Left ventricle myocardium superior (tissue), 1 donor: Measurements from ENCODE around the gene DEXI. TPM values are rescaled to one million over a fixed set of nuclear protein-coding genes. Genes with fewer than 3 reads are reported as not detected.
A peak's percentile ranks its signal among the peaks of the same experiment; 100 is the strongest.

Experiments used
- ATAC-seq: fragments of 200-7000 bp; cut with Tn5 transposase; one replicate; pipeline ENCODE4 v1.9.1; 2020; ENCODE audit warnings: mild to moderate bottlenecking, moderate library complexity
- DNase-seq: peaks from one replicate; pipeline ENCODE4 v3.0.0-alpha.2; 2020
- intact Hi-C: fragments of 100-400 bp; cut with micrococcal nuclease; formaldehyde crosslinking; loops from one replicate; pipeline ENCODE4 v1.11.0; 2022
- total RNA-seq: library from RNA; stranded (reverse); fragmentation: NEBNext Ultra II Directional; extraction: Animal tissue kit (Norgen Biotek cat#: 25700); gene quantifications from one replicate; pipeline ENCODE4 v1.2.1, GENCODE V29; 2021
- donor health status: DM: no; HTN: yes; CAD: no; lungs with severe emphysema.

DEXI gene
- total RNA-seq, 1 donor from 2014 or later = 124 TPM

DNA sequence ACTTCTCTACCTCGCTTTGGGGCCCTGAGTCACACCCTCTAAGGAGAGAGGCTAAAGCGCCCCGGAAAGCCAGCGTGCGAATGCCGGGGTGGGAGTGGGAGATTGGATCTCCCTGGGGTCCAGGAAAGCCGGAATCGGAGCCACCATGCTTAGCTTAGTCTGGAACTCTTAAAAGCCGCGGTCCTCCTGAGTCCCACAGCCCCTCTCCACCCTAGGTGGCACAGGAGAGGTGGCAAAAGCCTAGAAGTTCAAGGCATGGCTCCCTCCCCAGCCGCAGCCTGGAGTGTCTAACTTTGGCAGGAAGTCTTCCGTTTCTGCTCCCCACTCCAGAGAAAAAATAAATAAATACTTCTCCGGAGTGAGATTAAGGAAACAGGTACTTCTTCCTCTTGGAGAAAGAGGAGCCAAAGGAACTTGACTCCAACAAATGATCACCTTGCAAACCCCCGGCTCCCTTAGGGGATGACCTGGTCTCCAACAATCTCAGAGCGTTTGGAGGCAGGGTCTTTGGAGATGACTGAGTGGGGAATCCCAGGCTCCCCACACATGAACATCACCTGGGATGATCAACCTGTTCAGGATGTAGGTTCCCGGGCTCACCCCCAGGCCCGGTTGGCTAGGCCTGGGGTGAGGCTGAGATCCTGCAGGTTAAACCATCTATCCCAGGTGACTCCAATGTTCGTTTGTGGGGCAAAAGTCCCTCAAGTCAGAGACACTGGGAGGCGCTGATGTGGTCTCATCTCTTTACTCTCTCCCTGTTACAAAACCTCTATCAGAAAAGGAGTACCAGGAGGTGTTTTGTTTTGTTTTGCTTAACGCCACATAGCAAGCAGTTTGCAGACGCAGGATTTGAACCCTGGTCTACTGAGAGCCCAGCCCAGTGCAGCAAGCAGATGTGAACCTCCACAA is 62.3 kb downstream of the DEXI start:
- ATAC-seq (peak; percentile 8), DNase-seq (no peak)
- intact Hi-C loops = no loop called here

Other genes starting within 250 kb of the DEXI start
- gene TEKT5, start 247.5 kb downstream of the DEXI start, total RNA-seq = not detected
- 45.9 TPM for gene NUBP1, start 198.6 kb downstream of the DEXI start, total RNA-seq
- gene TVP23A, start 123.7 kb downstream of the DEXI start, total RNA-seq = 0.47 TPM
- gene CIITA, start 65.3 kb downstream of the DEXI start, total RNA-seq = 12.2 TPM
- 20.6 TPM for gene CLEC16A, start 2.1 kb upstream of the DEXI start, total RNA-seq